ENCODE data around the gene TBX19. TPM values are rescaled to one million over a fixed set of nuclear protein-coding genes. Genes with fewer than 3 reads are reported as not detected.

The TBX19 gene
- total RNA-seq, 1 donor from 2014 or later = 1.8 TPM

DNA sequence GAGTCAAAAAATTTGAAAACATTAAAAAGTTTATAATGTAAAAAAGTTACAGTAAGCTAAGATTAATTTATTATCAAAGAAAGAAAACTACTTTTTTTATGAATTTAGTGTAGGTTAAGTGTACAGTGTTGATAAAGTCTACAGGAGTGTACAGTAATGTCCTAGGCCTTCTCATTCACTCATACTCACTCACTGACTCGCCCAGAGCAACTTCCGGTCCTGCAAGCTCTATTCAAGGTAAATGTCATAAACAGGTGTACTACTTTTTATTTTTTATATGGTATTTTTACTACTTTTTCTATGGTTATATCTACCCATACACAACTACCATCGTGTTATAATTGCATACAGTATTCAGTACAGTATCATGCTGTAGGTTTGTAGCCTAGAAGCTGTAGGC lies 49.6 kb downstream of the TBX19 start:
- Mint-ChIP-seq H3K9me3 (ENCODE audit: low read depth) (no peaks in the 10 kb centered on the region), H3K36me3 (ENCODE audit: low read depth) (peaks cover 1% of the 10 kb centered on the region), H3K4me3 (ENCODE audit: unreplicated experiment) (no peak overlapping the region), H3K27me3 (ENCODE audit: low read depth) (no peaks in the 10 kb centered on the region), H3K4me1 (ENCODE audit: low read depth) (no peaks in the 10 kb centered on the region), H3K27ac (ENCODE audit: unreplicated experiment) (no peak overlapping the region)
- TF ChIP-seq, protein P1, sequence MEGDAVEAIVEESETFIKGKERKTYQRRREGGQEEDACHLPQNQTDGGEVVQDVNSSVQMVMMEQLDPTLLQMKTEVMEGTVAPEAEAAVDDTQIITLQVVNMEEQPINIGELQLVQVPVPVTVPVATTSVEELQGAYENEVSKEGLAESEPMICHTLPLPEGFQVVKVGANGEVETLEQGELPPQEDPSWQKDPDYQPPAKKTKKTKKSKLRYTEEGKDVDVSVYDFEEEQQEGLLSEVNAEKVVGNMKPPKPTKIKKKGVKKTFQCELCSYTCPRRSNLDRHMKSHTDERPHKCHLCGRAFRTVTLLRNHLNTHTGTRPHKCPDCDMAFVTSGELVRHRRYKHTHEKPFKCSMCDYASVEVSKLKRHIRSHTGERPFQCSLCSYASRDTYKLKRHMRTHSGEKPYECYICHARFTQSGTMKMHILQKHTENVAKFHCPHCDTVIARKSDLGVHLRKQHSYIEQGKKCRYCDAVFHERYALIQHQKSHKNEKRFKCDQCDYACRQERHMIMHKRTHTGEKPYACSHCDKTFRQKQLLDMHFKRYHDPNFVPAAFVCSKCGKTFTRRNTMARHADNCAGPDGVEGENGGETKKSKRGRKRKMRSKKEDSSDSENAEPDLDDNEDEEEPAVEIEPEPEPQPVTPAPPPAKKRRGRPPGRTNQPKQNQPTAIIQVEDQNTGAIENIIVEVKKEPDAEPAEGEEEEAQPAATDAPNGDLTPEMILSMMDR (IDR thresholded peaks at IDR 0.05) = no peak
- DNase-seq (ENCODE audit: low spot score) = no peak

DNA sequence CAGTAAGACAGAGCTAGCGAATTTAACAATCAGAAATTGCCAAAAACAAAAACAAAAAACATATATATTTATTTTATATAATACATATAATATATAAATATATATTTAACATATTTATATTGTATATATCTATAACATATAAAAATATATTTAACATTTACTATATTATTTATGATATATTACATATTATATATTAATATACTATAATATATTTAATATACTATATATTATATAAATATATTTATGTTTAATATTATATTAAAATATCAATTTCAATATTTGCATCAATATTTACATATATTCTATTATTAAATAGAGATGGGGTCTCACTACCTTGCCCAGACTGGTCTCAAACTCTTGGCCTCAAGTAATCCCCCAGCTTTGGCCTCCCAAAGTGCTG lies 50.9 kb downstream of the TBX19 start:
- Mint-ChIP-seq H3K36me3 (ENCODE audit: low read depth) (peaks cover 1% of the 10 kb centered on the region), H3K27ac (ENCODE audit: unreplicated experiment) (no peak overlapping the region), H3K9me3 (ENCODE audit: low read depth) (no peaks in the 10 kb centered on the region), H3K4me1 (ENCODE audit: low read depth) (peaks cover 3% of the 10 kb centered on the region), H3K4me3 (ENCODE audit: unreplicated experiment) (no peak overlapping the region), H3K27me3 (ENCODE audit: low read depth) (no peaks in the 10 kb centered on the region)
- TF ChIP-seq, protein P1 (IDR thresholded peaks at IDR 0.05) = no peak
- no peak for DNase-seq (ENCODE audit: low spot score)

DNA sequence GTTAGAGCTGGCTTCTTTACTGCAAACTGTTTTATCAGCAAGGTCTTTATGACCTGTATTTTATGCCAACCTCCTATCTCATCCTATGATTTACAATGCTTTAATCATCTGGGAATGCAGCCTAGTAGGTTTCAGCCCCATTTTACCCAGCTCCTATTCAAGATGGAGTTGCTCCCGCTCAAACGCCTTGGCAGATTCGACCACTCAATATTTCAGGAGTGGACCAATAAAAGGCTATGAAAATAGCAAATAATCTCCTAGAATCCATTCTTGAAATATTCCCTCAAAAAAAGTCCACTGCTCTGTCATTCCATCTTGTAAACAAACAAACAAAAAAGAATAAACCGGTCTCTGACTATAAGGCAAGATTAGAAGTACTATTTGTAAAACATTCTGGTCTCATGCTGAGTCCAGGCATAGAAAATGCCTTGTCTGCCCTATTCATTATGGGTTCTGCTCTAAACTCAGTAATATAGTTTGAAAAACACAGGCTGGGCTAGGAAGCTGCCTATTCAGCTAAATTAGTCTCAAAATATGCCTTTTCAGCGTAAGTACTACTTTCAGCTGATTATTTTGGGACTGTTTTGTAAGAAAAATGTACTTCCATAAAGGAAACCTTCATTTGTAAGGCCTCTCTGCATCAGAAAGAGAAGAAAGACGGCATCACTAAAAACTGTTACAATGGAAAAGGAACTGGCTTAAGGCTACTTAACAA lies 53.0 kb downstream of the TBX19 start:
- no peak overlapping the region for H3K27ac Mint-ChIP-seq (ENCODE audit: unreplicated experiment)
- no peak overlapping the region for H3K4me3 Mint-ChIP-seq (ENCODE audit: unreplicated experiment)
- no peak for DNase-seq (ENCODE audit: low spot score)
- TF ChIP-seq, protein P1 (IDR thresholded peaks at IDR 0.05) = no peak
- H3K9me3 Mint-ChIP-seq (ENCODE audit: low read depth) = no peaks in the 10 kb centered on the region
- peaks cover 3% of the 10 kb centered on the region for H3K36me3 Mint-ChIP-seq (ENCODE audit: low read depth)
- no peaks in the 10 kb centered on the region for H3K27me3 Mint-ChIP-seq (ENCODE audit: low read depth)
- H3K4me1 Mint-ChIP-seq (ENCODE audit: low read depth) = peaks cover 3% of the 10 kb centered on the region

DNA sequence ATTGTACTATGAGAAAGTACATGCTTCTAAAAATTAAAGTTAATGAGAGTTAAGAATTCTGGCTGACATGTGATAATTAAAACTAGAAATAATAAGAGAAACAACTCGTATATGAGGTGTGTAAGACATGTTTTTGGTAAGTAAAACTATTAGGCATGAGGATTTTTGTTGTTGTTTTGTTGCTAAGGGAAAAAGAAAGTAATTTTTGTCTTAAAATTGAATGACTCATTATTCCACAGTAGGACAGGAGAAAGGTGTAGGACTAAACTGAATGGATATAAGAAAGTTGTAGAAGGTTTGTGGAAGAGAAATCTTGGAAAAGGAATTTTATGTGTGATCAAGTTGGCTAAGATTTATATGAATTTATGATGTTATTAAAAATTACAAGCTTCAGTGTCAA lies 54.8 kb downstream of the TBX19 start:
- H3K27ac Mint-ChIP-seq (ENCODE audit: unreplicated experiment) = no peak overlapping the region

DNA sequence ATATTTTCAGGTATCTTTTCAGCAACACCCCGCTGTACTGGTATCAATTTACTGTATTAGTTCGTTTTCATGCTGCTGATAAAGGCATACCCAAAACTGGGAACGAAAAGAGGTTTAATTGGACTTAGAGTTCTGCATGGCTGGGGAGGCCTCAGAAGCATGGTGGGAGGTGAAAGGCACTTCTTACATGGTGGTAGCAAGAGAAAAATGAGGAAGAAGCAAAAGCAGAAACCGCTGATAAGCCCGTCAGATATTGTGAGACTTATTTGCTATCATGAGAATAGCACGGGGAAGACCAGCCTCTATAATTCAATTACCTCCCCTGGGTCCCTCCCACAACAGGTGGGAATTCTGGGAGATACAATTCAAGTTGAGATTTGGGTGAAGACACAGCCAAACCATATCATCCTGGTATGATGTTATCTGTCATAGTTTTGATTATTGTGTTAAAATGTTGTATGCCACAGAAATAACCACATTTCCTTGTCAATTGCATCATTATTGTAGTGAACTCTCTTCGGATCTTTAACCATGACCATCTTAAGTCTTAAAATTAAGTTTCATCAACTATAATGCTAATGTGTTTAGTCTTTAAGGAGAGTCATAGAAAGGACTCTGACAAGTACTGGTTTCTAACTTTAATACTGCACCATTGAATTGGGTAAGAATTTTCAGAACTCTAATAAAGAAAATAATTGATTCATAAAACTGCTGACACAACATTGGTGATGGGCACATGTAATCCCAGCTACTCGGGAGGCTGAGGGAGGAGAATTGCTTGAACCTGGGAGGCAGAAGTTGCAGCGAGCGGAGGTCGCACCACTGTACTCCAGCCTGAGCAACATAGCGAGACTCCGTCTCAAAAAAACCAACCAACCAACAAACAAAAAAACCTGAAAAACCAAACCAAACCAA lies 58.2 kb downstream of the TBX19 start:
- Mint-ChIP-seq H3K27me3 (ENCODE audit: low read depth) (no peaks in the 10 kb centered on the region), H3K36me3 (ENCODE audit: low read depth) (peaks cover 5% of the 10 kb centered on the region), H3K9me3 (ENCODE audit: low read depth) (peaks cover 5% of the 10 kb centered on the region), H3K4me3 (ENCODE audit: unreplicated experiment) (no peak overlapping the region), H3K27ac (ENCODE audit: unreplicated experiment) (no peak overlapping the region), H3K4me1 (ENCODE audit: low read depth) (peaks cover 29% of the 10 kb centered on the region)
- DNase-seq (ENCODE audit: low spot score) = no peak
- TF ChIP-seq, protein P1 (IDR thresholded peaks at IDR 0.05) = no peak

More for the DNA sequence above, 54.8 kb downstream of the TBX19 start:
- Mint-ChIP-seq H3K9me3 (ENCODE audit: low read depth) (no peaks in the 10 kb centered on the region), H3K27me3 (ENCODE audit: low read depth) (no peaks in the 10 kb centered on the region), H3K36me3 (ENCODE audit: low read depth) (peaks cover 3% of the 10 kb centered on the region), H3K4me1 (ENCODE audit: low read depth) (peaks cover 3% of the 10 kb centered on the region), H3K4me3 (ENCODE audit: unreplicated experiment) (no peak overlapping the region)
- TF ChIP-seq, protein P1 (IDR thresholded peaks at IDR 0.05) = no peak
- no peak for DNase-seq (ENCODE audit: low spot score)

Data from chondrocyte (in vitro differentiated cells).